HepG2 (cell line): ENCODE results near the gene SHISA6. TPM values are rescaled to one million over a fixed set of nuclear protein-coding genes. Genes with fewer than 3 reads are reported as not detected.

Experiments used
- CEBPG ChIP-seq: IDR thresholded peaks from 2 replicates; pipeline ENCODE4 v1.6.1; 2016
- KLF6 ChIP-seq: IDR thresholded peaks from 2 replicates; pipeline ENCODE4 v1.8.0; 2016; ENCODE audit warnings: missing biosample characterization, missing genetic modification reagents
- KLF9 ChIP-seq: IDR thresholded peaks from 2 replicates; pipeline ENCODE4 v1.6.1; 2016; ENCODE audit warnings: low read depth
- NFKBIZ ChIP-seq: IDR thresholded peaks from 2 replicates; pipeline ENCODE4 v1.6.1; 2018; ENCODE audit warnings: missing genetic modification reagents, missing compliant biosample characterization
- TARDBP ChIP-seq: sonication (generic); formaldehyde crosslinking; IDR thresholded peaks from 2 replicates; pipeline ENCODE4 v1.8.0; 2022; ENCODE audit warnings: mild to moderate bottlenecking, missing genetic modification reagents
- ZNF230 ChIP-seq: sonication (generic); formaldehyde crosslinking; IDR thresholded peaks from 2 replicates; pipeline ENCODE4 v1.4.0; 2020; ENCODE audit warnings: mild to moderate bottlenecking, missing genetic modification reagents
- ZNF3 ChIP-seq: IDR thresholded peaks from 2 replicates; pipeline ENCODE4 v1.7.0; 2017; ENCODE audit warnings: inconsistent platforms
- ZNF614 ChIP-seq: IDR thresholded peaks from 2 replicates; pipeline ENCODE4 v1.6.1; 2018; ENCODE audit warnings: missing biosample characterization, missing genetic modification reagents, inconsistent platforms, borderline replicate concordance
- ZNF773 ChIP-seq: sonication (generic); formaldehyde crosslinking; IDR thresholded peaks from 2 replicates; pipeline ENCODE4 v1.4.0; 2020; ENCODE audit warnings: missing genetic modification reagents, borderline replicate concordance
- polyA plus RNA-seq, 8 experiments: library from polyadenylated mRNA; depleted of rRNA in 3 of 8; stranded (reverse) in 7 of 8; unstranded in 1 of 8; fragments of >200 nt; fragmentation: Illumina TruSeq in 4 of 8; extraction: Trizol in 4 of 8; gene quantifications; 2 replicates each; pipeline versions ENCODE4 v1.2.1 to v1.2.3, GENCODE V29; 2011 to 2016; ENCODE audit warnings: low read depth in 4 of 8, missing spikeins in 1 of 8, mixed read lengths in 1 of 8; ENCODE audit not compliant: insufficient read depth in 1 of 8
- total RNA-seq, 5 experiments: library from RNA; depleted of rRNA; stranded (reverse); fragments of >200 nt; fragmentation: Illumina TruSeq; extraction: Trizol; gene quantifications; 2 replicates each; pipeline ENCODE4 v1.2.3, GENCODE V29; 2016; ENCODE audit warnings: low read depth in 1 of 5
- TF ChIP-seq, protein P1 (sequence below): sonication (generic); formaldehyde crosslinking; IDR thresholded peaks from 2 replicates; pipeline ENCODE4 v1.5.0; 2020; ENCODE audit warnings: mild to moderate bottlenecking, missing genetic modification reagents, borderline replicate concordance
- TF ChIP-seq, protein P2 (sequence below): sonication (generic); formaldehyde crosslinking; IDR thresholded peaks from 2 replicates; pipeline ENCODE4 v1.4.0; 2020; ENCODE audit warnings: mild to moderate bottlenecking, missing genetic modification reagents, borderline replicate concordance
- TF ChIP-seq, protein P3 (sequence below): IDR thresholded peaks from 2 replicates; pipeline ENCODE4 v1.4.0; 2020; ENCODE audit warnings: mild to moderate bottlenecking, missing genetic modification reagents

SHISA6 gene
- total and polyA plus RNA-seq, 2 of the 13 experiments (the other 11 are each of a cell fraction or from before 2014, with no cell fraction given): not detected

DNA sequence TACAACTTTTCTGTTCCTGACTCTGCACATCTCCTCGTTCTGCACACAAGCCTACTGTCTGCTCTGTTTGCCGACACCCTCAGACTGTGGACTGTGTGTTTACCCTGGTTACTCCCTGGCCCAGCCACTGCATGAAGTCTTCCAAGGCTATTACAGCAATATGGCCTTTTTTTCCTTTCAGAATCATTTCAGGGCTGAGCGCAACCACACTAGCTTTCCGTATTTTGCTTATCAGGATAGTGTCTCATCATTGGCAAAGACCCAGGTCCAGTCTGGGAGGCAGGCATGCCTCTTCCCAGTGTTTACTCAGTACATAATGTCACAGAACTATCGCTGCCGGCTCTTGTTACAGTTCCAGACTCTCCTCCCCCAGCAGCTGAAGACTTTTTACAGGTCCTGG, 367.4 kb downstream of the SHISA6 start (continued):
- TF ChIP-seq KLF9 (CRISPR knock-in tag): no peak
- TF ChIP-seq, protein P1, sequence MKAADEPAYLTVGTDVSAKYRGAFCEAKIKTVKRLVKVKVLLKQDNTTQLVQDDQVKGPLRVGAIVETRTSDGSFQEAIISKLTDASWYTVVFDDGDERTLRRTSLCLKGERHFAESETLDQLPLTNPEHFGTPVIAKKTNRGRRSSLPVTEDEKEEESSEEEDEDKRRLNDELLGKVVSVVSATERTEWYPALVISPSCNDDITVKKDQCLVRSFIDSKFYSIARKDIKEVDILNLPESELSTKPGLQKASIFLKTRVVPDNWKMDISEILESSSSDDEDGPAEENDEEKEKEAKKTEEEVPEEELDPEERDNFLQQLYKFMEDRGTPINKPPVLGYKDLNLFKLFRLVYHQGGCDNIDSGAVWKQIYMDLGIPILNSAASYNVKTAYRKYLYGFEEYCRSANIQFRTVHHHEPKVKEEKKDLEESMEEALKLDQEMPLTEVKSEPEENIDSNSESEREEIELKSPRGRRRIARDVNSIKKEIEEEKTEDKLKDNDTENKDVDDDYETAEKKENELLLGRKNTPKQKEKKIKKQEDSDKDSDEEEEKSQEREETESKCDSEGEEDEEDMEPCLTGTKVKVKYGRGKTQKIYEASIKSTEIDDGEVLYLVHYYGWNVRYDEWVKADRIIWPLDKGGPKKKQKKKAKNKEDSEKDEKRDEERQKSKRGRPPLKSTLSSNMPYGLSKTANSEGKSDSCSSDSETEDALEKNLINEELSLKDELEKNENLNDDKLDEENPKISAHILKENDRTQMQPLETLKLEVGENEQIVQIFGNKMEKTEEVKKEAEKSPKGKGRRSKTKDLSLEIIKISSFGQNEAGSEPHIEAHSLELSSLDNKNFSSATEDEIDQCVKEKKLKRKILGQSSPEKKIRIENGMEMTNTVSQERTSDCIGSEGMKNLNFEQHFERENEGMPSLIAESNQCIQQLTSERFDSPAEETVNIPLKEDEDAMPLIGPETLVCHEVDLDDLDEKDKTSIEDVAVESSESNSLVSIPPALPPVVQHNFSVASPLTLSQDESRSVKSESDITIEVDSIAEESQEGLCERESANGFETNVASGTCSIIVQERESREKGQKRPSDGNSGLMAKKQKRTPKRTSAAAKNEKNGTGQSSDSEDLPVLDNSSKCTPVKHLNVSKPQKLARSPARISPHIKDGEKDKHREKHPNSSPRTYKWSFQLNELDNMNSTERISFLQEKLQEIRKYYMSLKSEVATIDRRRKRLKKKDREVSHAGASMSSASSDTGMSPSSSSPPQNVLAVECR (CRISPR knock-in tag): no peak
- TF ChIP-seq ZNF773 (CRISPR knock-in tag): no peak
- no peak for TF ChIP-seq ZNF3
- TF ChIP-seq, protein P2, sequence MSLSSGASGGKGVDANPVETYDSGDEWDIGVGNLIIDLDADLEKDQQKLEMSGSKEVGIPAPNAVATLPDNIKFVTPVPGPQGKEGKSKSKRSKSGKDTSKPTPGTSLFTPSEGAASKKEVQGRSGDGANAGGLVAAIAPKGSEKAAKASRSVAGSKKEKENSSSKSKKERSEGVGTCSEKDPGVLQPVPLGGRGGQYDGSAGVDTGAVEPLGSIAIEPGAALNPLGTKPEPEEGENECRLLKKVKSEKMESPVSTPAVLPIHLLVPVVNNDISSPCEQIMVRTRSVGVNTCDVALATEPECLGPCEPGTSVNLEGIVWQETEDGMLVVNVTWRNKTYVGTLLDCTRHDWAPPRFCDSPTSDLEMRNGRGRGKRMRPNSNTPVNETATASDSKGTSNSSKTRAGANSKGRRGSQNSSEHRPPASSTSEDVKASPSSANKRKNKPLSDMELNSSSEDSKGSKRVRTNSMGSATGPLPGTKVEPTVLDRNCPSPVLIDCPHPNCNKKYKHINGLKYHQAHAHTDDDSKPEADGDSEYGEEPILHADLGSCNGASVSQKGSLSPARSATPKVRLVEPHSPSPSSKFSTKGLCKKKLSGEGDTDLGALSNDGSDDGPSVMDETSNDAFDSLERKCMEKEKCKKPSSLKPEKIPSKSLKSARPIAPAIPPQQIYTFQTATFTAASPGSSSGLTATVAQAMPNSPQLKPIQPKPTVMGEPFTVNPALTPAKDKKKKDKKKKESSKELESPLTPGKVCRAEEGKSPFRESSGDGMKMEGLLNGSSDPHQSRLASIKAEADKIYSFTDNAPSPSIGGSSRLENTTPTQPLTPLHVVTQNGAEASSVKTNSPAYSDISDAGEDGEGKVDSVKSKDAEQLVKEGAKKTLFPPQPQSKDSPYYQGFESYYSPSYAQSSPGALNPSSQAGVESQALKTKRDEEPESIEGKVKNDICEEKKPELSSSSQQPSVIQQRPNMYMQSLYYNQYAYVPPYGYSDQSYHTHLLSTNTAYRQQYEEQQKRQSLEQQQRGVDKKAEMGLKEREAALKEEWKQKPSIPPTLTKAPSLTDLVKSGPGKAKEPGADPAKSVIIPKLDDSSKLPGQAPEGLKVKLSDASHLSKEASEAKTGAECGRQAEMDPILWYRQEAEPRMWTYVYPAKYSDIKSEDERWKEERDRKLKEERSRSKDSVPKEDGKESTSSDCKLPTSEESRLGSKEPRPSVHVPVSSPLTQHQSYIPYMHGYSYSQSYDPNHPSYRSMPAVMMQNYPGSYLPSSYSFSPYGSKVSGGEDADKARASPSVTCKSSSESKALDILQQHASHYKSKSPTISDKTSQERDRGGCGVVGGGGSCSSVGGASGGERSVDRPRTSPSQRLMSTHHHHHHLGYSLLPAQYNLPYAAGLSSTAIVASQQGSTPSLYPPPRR (CRISPR knock-in tag): peak; percentile 51; the same call in 1 of the 2 replicates
- TF ChIP-seq CEBPG (CRISPR knock-in tag): 0 out of 2 replicates have a peak, but pooled peaks have one; percentile 19
- TF ChIP-seq, protein P3, sequence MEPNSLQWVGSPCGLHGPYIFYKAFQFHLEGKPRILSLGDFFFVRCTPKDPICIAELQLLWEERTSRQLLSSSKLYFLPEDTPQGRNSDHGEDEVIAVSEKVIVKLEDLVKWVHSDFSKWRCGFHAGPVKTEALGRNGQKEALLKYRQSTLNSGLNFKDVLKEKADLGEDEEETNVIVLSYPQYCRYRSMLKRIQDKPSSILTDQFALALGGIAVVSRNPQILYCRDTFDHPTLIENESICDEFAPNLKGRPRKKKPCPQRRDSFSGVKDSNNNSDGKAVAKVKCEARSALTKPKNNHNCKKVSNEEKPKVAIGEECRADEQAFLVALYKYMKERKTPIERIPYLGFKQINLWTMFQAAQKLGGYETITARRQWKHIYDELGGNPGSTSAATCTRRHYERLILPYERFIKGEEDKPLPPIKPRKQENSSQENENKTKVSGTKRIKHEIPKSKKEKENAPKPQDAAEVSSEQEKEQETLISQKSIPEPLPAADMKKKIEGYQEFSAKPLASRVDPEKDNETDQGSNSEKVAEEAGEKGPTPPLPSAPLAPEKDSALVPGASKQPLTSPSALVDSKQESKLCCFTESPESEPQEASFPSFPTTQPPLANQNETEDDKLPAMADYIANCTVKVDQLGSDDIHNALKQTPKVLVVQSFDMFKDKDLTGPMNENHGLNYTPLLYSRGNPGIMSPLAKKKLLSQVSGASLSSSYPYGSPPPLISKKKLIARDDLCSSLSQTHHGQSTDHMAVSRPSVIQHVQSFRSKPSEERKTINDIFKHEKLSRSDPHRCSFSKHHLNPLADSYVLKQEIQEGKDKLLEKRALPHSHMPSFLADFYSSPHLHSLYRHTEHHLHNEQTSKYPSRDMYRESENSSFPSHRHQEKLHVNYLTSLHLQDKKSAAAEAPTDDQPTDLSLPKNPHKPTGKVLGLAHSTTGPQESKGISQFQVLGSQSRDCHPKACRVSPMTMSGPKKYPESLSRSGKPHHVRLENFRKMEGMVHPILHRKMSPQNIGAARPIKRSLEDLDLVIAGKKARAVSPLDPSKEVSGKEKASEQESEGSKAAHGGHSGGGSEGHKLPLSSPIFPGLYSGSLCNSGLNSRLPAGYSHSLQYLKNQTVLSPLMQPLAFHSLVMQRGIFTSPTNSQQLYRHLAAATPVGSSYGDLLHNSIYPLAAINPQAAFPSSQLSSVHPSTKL (CRISPR knock-in tag): peak; percentile 54; the same call in 1 of the 2 replicates
- no peak for TF ChIP-seq ZNF230
- no peak for TF ChIP-seq ZNF614 (CRISPR knock-in tag)
- peak; percentile 54; the same call in 1 of the 2 replicates for TF ChIP-seq TARDBP (CRISPR knock-in tag)
- no peak for TF ChIP-seq NFKBIZ (CRISPR knock-in tag)
- TF ChIP-seq KLF6 (CRISPR knock-in tag): no peak
